Islet precursor cell (in vitro differentiated cells): ENCODE measurements around the gene OR4D11.
A peak's percentile ranks its signal among the peaks of the same experiment; 100 is the strongest.
"Not testable (repeated sequence)": the region's sequence is repeated elsewhere in the genome, so short reads cannot be mapped to it uniquely, and the experiment has no call there.

Experiments used
- DNase-seq: peaks from one replicate; pipeline ENCODE4 v3.0.0-alpha.2; 2018

The OR4D11 gene

DNA sequence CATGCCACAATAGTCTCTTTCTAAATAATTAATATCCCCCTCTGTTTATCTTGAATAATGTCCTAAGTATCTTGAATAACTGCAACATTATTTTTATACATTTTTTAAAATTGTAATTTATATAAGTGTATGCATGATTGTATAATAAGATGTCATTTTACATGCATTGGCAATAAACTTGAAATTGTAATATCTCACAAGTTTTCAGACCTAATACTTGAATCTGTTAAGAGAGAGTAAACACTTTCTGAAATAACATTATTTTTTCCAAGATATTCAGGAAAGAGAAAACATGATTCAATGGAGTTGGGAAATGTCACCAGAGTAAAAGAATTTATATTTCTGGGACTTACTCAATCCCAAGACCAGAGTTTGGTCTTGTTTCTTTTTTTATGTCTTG is at the start of gene OR4D11:
TSS of gene OR4D11 (plus strand) at position 301 of the 400 bp plus-strand sequence. CDS start at position 301, 0 bp downstream.
- no peak for DNase-seq

GRCh38 chr11:59456661-59457060 is 46.7 kb upstream of the OR4D11 start, which contains the start of gene OR4D6:
Gene OR4D6 (plus strand): TSS chr11:59456961. CDS start chr11:59456961, 0 bp downstream.
- DNase-seq, result no peak

GRCh38 chr11:59459916-59460315 is 43.5 kb upstream of the OR4D11 start:
- DNase-seq, result no peak

DNA sequence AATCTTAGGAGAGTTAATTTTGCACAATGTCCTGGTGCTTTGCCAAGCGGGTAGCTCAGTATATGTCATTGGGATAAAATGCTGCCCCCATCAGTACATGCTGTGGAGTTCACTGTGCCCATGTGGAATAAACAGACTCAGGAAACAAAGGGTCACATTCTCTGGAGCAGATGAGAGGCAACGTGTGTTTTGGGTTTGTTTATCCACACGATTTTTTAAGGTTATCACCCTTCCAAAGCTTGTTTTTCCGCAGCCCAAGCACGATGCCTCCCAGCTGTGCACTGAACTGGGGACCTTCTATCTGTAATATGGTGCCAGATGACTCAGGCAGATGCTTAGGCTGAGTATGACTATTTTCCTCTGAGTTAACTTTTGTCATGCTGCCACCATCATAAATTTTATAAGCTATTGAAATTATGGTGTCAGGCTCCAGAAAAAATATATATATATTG is 40.2 kb upstream of the OR4D11 start:
- no peak for DNase-seq

DNA sequence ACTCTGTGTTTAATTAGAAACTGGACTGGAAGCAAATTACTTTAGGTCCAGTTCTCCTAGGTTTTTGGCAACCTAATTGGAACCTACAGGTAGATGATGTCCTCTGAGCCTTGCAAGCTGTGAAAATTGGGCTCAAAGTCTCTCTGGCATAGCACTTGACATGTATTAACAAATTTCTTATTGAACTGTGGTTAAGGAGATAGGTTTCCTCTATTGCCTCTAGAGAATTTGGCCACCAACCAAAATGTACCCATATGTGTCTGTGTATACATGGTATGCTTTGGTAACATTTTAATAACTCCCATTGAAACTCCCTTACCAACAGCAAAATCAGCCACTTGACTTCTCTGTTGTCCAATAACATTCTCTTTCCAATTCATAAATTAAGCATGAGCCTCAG is 30.4 kb upstream of the OR4D11 start, which contains the start of gene OR4D10:
TSS of gene OR4D10 (plus strand) at position 301 of the 400 bp plus-strand sequence. CDS start 4,115 bp downstream, outside the sequence.
- DNase-seq, result no peak

- no peak for DNase-seq
These were observed 28.2 kb upstream of the OR4D11 start for GRCh38 chr11:59475176-59475575.

DNA sequence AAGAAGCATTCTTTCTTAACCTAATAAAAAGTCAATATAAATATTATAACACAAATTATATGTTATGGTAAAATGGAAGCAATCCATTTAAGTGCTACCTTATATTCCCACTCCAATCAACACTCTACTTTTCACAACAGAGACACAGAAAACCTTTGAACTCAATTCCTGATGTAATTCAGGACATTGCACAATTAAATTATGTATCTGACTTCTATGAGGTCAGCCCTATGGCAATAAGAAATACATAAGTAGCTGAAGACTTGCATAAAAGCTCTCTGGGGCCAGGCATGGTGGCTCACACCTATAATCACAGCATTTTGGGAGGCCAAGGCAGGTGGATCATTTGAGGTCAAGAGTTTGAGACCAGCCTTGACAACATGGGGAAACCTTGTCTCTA is 23.5 kb upstream of the OR4D11 start:
- DNase-seq, result no peak

GRCh38 chr11:59480359-59480758 is 23.0 kb upstream of the OR4D11 start:
- DNase-seq, result no peak

DNA sequence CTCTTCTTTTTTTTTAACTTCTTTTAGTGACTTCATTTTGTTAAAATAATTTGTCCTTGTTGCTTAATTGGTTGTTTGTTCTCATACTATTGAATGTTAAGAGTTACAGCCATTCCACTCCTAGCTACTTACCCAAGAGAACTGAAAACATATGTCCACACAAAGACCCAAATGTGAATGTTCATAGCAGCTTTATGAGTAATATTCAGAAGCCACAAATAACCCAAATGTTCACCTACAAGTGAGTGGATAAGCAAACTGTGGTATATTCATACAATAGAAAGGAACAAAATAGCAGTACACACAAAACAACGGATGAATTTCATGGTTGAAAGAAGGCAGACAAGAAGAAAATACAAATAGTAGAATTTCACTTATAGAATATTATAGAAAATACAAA is 1.4 kb upstream of the OR4D11 start:
- no peak for DNase-seq

DNA sequence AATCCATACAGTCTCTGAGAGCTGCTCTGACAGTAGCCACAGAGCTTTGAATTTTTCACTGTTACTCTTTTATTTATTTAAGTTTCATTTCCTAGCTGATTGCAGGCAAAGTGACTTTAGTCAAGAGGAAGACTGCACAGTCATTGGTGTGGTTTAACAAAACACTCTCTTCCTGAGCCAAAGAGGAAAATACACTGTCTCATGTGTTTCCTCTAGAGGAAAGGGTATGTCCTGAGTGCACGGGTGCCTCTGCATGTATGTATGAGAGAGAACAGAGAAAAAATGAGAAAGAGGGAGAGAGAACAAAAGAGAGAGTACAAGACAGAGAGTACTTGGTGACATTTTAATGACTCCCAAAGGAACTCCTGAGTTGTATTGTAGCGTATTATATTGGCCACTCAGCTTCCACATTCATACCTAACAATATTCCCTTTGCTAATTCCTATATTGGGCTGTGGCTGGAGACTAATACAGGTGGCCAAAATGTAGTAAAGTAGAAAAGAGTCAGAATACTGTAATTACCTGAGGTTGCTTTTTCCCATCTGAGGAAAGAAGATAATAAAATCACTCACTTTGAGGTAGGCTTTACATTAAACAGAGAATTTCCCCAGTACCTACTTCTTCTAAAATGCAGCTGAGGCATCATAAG is 7.7 kb downstream of the OR4D11 start, which contains the start of gene OR4D9:
TSS of gene OR4D9 (plus strand) at position 599 of the 649 bp plus-strand sequence. CDS start 3,374 bp downstream, outside the sequence.
- no peak for DNase-seq

GRCh38 chr11:59511675-59512074 is 8.3 kb downstream of the OR4D11 start:
- DNase-seq, result no peak

GRCh38 chr11:59520139-59520538 is 16.8 kb downstream of the OR4D11 start:
- DNase-seq, result not testable (repeated sequence)

GRCh38 chr11:59520741-59521140 is 17.4 kb downstream of the OR4D11 start:
- DNase-seq, result no peak

DNA sequence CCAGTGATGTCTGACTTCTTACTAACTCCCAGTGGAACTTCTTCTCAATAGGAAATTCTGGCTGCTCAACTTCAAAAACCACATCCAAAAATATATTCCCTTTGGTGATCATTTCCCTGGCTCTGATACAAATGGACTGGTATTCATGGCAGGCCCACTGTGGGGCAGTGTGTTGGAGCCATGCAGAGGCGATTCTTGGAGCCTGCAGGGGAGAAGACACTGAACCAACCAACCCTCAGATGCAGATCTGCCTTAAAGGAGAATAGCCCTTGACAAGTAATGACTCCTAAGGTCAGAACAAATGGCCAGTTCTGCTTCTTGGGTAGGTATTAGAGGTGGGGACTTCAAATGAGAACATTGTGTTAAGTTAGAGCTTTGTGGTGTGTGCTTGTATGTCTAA is 20.2 kb downstream of the OR4D11 start:
- DNase-seq, result no peak

DNA sequence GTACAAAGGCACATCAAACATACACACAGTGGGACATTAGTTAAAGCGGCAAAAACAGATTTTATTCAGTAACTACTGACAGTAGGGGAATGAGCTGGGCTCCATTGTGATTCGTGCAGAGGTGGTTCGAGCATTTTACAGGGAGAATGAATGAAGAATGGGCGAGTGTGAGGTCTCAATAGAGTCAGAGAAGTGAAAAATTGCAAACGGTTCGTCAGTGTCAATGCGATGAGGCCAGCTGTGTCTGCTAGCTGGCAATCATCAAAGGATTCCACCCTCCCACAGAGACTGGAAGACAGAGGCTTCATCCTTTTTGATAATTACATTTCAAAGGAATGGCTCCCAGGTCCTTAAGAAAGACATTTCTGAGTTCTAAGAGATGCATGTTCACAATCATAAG is 25.3 kb downstream of the OR4D11 start:
- DNase-seq, result no peak

- no peak for DNase-seq
These were observed 29.2 kb downstream of the OR4D11 start for GRCh38 chr11:59532620-59533019.

- DNase-seq, result no peak
These were observed 31.3 kb downstream of the OR4D11 start for GRCh38 chr11:59534676-59535075.

- DNase-seq, result peak; percentile 17
These were observed 38.9 kb downstream of the OR4D11 start for GRCh38 chr11:59542142-59542810.

DNA sequence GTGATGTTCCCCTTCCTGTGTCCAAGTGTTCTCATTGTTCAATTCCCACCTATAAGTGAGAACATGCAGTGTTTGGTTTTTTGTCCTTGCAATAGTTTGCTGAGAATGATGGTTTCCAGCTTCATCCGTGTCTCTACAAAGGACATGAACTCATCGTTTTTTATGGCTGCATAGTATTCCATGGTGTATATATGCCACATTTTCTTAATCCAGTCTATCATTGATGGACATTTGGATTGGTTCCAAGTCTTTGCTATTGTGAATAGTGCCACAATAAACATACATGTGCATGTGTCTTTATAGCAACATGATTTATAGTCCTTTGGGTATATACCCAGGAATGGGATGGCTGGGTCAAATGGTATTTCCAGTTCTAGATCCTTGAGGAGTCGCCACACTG is 40.3 kb downstream of the OR4D11 start:
- not testable (repeated sequence) for DNase-seq

- no peak for DNase-seq
These were observed 41.4 kb downstream of the OR4D11 start for GRCh38 chr11:59544869-59545178.

DNA sequence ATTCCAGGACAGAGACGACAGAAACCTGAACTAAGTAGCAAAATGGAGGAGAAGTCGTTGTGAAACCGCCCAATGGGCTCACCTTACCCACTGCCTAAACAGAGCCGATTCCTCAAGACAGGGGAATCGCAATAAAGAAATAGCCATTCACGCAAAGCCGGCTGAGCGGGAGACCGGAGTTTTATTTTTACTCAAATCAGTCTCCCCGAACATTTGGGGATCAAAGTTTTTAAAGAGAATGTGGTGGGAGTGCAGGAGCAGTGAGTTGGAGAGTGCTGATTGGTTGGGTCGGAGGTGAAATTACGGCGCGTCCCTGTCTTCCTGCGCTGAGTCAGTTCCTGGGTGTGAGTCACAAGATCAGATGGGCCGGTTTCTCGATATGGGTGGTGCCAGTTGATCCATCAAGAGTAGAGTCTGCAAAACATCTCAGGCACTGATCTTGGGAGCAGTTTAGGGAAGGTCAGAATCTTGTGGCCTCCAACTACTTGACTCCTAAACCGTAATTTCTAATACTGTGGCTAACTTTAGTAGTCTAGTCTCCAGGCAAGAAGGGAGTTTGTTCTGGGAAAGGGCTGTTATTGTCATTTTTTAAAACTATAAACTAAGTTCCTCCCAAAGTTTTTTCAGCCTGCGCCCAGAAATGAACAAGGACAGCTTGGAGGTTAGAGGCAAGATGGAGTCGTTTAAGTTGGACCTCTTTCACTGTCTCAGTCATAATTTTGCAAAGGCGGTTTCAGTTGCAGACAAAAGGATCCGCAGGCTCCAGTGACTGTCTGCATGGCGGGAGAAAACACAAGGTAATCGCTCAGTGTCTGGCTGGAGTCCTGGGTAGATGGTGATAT is 42.0 kb downstream of the OR4D11 start:
- no peak for DNase-seq

GRCh38 chr11:59547605-59548308 is 44.4 kb downstream of the OR4D11 start:
- not testable (repeated sequence) for DNase-seq

- no peak for DNase-seq
These were observed 44.9 kb downstream of the OR4D11 start for GRCh38 chr11:59548309-59548656.
